Activated CD4-positive, alpha-beta T cell treated with anti-CD3 and anti-CD28 coated beads, Interleukin-2, Interleukin-4, amounts not matched to agents 100 ng/mL and 50 ng/mL, durations not matched to agents 16 hours and 8 hours (primary cell): ENCODE data around the gene C1orf105.
"Not testable (repeated sequence)": the region's sequence is repeated elsewhere in the genome, so short reads cannot be mapped to it uniquely, and the experiment has no call there.

Experiments
- DNase-seq: peaks from one replicate; pipeline ENCODE4 v3.0.0-alpha.2; 2020; ENCODE audit warnings: low spot score

C1orf105 gene

GRCh38 chr1:172420385-172420784, at the start of gene C1orf105:
TSS of gene C1orf105 (plus strand) at chr1:172420685. CDS start at chr1:172420886, 201 bp downstream.
- DNase-seq: no peak

GRCh38 chr1:172371646-172372045, 48.8 kb upstream of the C1orf105 start:
- DNase-seq: not testable (repeated sequence)

GRCh38 chr1:172373864-172374263, 46.6 kb upstream of the C1orf105 start:
- DNase-seq: no peak

- peak; percentile 50 for DNase-seq
These were observed 45.3 kb upstream of the C1orf105 start for GRCh38 chr1:172375211-172375631.

- no peak for DNase-seq
These were observed 44.1 kb upstream of the C1orf105 start for GRCh38 chr1:172376431-172376830.

GRCh38 chr1:172377565-172377964, 42.9 kb upstream of the C1orf105 start:
- no peak for DNase-seq

- no peak for DNase-seq
These were observed 42.2 kb upstream of the C1orf105 start for GRCh38 chr1:172378109-172378760.

GRCh38 chr1:172380441-172381244, 39.8 kb upstream of the C1orf105 start:
- peak; percentile 76 for DNase-seq

GRCh38 chr1:172381946-172382345, 38.5 kb upstream of the C1orf105 start:
- DNase-seq: no peak

- no peak for DNase-seq
These were observed 38.1 kb upstream of the C1orf105 start for GRCh38 chr1:172382406-172382805.

GRCh38 chr1:172382990-172383389, 37.5 kb upstream of the C1orf105 start:
- DNase-seq: no peak

- no peak for DNase-seq
These were observed 36.9 kb upstream of the C1orf105 start for GRCh38 chr1:172383536-172383935.

- no peak for DNase-seq
These were observed 35.8 kb upstream of the C1orf105 start for GRCh38 chr1:172384656-172385055.

GRCh38 chr1:172386046-172386445, 34.4 kb upstream of the C1orf105 start:
- no peak for DNase-seq

- no peak for DNase-seq
These were observed 32.0 kb upstream of the C1orf105 start for GRCh38 chr1:172388490-172388889.

- no peak for DNase-seq
These were observed 30.2 kb upstream of the C1orf105 start for GRCh38 chr1:172390301-172390682.

GRCh38 chr1:172390683-172391551, 29.6 kb upstream of the C1orf105 start:
- no peak for DNase-seq

GRCh38 chr1:172391976-172392375, 28.5 kb upstream of the C1orf105 start:
- DNase-seq: no peak

- no peak for DNase-seq
These were observed 27.1 kb upstream of the C1orf105 start for GRCh38 chr1:172393354-172393753.

GRCh38 chr1:172394141-172394751, 26.2 kb upstream of the C1orf105 start:
- DNase-seq: peak; percentile 90

GRCh38 chr1:172394811-172395210, 25.7 kb upstream of the C1orf105 start:
- no peak for DNase-seq

GRCh38 chr1:172395576-172395975, 24.9 kb upstream of the C1orf105 start:
- no peak for DNase-seq
